Central memory CD8-positive, alpha-beta T cell (primary cell): Measurements from ENCODE around the gene BAIAP2.

Experiments used
- ATAC-seq: fragments of 150-1000 bp; cut with Tn5 transposase; replicated peaks from 2 replicates; pipeline ENCODE4 v1.10.0; 2022; ENCODE audit warnings: mild to moderate bottlenecking, moderate FRiP score, moderate number of reproducible peaks; ENCODE audit not compliant: poor library complexity, severe bottlenecking; ENCODE audit errors: extremely low read depth
- DNase-seq, 2 donors: peaks; one replicate each; pipeline ENCODE4 v3.0.0; 2021; ENCODE audit warnings: low spot score in 2 of 2
- H3K27ac Mint-ChIP-seq: one replicate; pipeline ENCODE4 v1.8.0; 2022; ENCODE audit warnings: low read depth, mild to moderate bottlenecking, moderate library complexity, mixed read lengths
- H3K27me3 Mint-ChIP-seq: one replicate; pipeline ENCODE4 v1.8.0; 2022; ENCODE audit warnings: mixed read lengths
- H3K36me3 Mint-ChIP-seq: one replicate; pipeline ENCODE4 v1.8.0; 2022; ENCODE audit warnings: mild to moderate bottlenecking, moderate library complexity, mixed read lengths; ENCODE audit not compliant: insufficient read depth
- H3K4me1 Mint-ChIP-seq: one replicate; pipeline ENCODE4 v1.8.0; 2022; ENCODE audit warnings: mixed read lengths
- H3K4me3 Mint-ChIP-seq: one replicate; pipeline ENCODE4 v1.8.0; 2022; ENCODE audit warnings: mild to moderate bottlenecking, moderate library complexity, mixed read lengths
- H3K9me3 Mint-ChIP-seq: one replicate; pipeline ENCODE4 v1.8.0; 2022; ENCODE audit warnings: mixed read lengths

Gene BAIAP2

DNA sequence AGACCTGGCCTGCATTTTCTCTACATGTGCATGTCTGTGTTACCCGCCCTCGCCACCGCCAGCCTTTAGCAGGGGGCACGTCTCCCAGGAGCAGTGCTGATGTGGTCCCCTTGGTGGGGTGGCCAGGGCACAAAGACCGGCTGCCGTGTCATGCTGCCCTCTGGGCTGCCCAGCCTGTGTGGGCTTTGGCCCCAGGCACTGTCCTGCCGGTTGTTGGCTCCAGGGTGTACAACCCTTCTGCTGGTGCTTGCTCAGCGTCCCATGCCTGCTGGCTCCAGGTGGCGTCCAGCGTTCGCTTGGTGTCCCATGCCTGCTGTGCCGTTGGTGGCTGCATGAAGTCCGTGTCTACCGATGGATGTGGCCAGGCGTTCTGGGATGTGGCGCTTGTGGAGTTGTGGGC lies 4.1 kb downstream of the BAIAP2 start:
- H3K4me3 Mint-ChIP-seq, result no peak overlapping the region
- H3K9me3 Mint-ChIP-seq, result no peaks in the 10 kb centered on the region
- no peak for DNase-seq
- no peak for ATAC-seq
- no peaks in the 10 kb centered on the region for H3K27me3 Mint-ChIP-seq
- H3K36me3 Mint-ChIP-seq, result peaks cover 2% of the 10 kb centered on the region
- H3K27ac Mint-ChIP-seq, result no peak overlapping the region
- peaks cover 8% of the 10 kb centered on the region for H3K4me1 Mint-ChIP-seq

- ATAC-seq, result no peak
- Mint-ChIP-seq H3K9me3 (no peaks in the 10 kb centered on the region), H3K4me3 (no peak overlapping the region), H3K27me3 (no peaks in the 10 kb centered on the region), H3K27ac (no peak overlapping the region), H3K36me3 (peaks cover 2% of the 10 kb centered on the region), H3K4me1 (peaks cover 6% of the 10 kb centered on the region)
- DNase-seq, result no peak
Measured at GRCh38 chr17:81039854-81040758, 5.2 kb downstream of the BAIAP2 start.

DNA sequence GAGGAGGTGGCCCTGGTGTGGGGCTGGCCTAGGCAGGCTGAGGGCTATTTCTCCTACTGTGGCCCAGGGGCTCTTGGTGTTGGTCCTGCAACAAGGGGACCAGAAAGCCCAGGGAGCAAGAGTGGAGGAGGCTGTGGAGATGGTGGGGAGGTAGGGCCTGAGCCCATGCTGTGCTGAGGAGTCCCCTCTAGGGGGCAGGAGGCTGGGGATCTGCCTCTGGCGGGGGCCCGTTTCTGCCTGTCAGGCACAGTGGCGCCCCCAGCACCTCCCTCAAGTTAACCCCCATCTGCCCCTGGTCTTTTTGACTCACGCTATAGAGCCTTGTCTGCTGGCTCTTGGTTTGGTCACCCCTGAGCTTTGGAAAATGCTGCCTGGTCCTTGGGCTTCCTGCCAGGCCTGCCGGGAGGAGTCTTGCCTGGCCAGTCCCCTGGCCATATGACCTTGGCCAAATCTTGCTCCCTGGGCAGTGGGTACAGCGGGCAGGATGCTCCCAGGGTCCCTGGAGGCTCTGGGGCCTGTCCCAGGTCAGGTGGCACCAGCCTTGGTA lies 5.9 kb downstream of the BAIAP2 start:
- Mint-ChIP-seq H3K27ac (no peak overlapping the region), H3K36me3 (no peaks in the 10 kb centered on the region), H3K27me3 (no peaks in the 10 kb centered on the region), H3K9me3 (no peaks in the 10 kb centered on the region), H3K4me3 (no peak overlapping the region), H3K4me1 (peaks cover 2% of the 10 kb centered on the region)
- no peak for ATAC-seq
- DNase-seq, result no peak

GRCh38 chr17:81042606-81043005 lies 7.7 kb downstream of the BAIAP2 start:
- ATAC-seq, result no peak
- no peaks in the 10 kb centered on the region for H3K9me3 Mint-ChIP-seq
- H3K27ac Mint-ChIP-seq, result no peak overlapping the region
- H3K4me3 Mint-ChIP-seq, result no peak overlapping the region
- no peaks in the 10 kb centered on the region for H3K27me3 Mint-ChIP-seq
- no peak for DNase-seq
- no peaks in the 10 kb centered on the region for H3K36me3 Mint-ChIP-seq
- no peaks in the 10 kb centered on the region for H3K4me1 Mint-ChIP-seq

GRCh38 chr17:81043319-81043724 lies 8.4 kb downstream of the BAIAP2 start:
- ATAC-seq (no peak), DNase-seq (no peak)
- Mint-ChIP-seq H3K4me3 (no peak overlapping the region), H3K27ac (no peak overlapping the region), H3K27me3 (no peaks in the 10 kb centered on the region), H3K9me3 (no peaks in the 10 kb centered on the region), H3K36me3 (no peaks in the 10 kb centered on the region), H3K4me1 (no peaks in the 10 kb centered on the region)

- peaks cover 1% of the 10 kb centered on the region for H3K36me3 Mint-ChIP-seq
- H3K27me3 Mint-ChIP-seq, result no peaks in the 10 kb centered on the region
- H3K9me3 Mint-ChIP-seq, result no peaks in the 10 kb centered on the region
- no peak for ATAC-seq
- H3K4me1 Mint-ChIP-seq, result peaks cover 4% of the 10 kb centered on the region
- H3K27ac Mint-ChIP-seq, result no peak overlapping the region
- no peak overlapping the region for H3K4me3 Mint-ChIP-seq
- DNase-seq, result no peak
Measured at GRCh38 chr17:81043725-81044427, 8.9 kb downstream of the BAIAP2 start.

DNA sequence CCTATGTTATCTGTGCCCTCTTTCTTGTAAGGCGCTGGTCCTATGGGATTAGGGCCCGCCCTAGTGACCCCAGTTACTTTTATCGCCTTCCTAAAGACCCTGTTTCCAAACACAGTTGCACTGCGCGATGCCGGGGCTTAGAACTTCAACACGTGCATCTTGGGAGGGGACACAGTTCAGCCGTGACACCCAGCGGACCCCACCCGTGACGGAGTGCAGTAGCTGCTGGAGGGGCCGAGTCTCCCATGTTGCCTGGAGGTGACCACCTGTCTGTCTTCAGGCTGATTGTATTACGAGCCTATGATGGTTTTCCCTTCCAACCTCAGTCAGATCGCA lies 9.4 kb downstream of the BAIAP2 start:
- Mint-ChIP-seq H3K4me3 (no peak overlapping the region), H3K27ac (no peak overlapping the region), H3K36me3 (peaks cover 2% of the 10 kb centered on the region), H3K27me3 (no peaks in the 10 kb centered on the region), H3K4me1 (peaks cover 9% of the 10 kb centered on the region), H3K9me3 (no peaks in the 10 kb centered on the region)
- ATAC-seq, result no peak
- DNase-seq, result no peak

GRCh38 chr17:81044764-81045589 lies 10.0 kb downstream of the BAIAP2 start:
- Mint-ChIP-seq H3K4me1 (peaks cover 12% of the 10 kb centered on the region), H3K27me3 (no peaks in the 10 kb centered on the region), H3K36me3 (peaks cover 4% of the 10 kb centered on the region), H3K4me3 (no peak overlapping the region), H3K9me3 (no peaks in the 10 kb centered on the region), H3K27ac (no peak overlapping the region)
- ATAC-seq, result no peak
- DNase-seq, result no peak

- Mint-ChIP-seq H3K27ac (no peak overlapping the region), H3K36me3 (peaks cover 4% of the 10 kb centered on the region), H3K27me3 (no peaks in the 10 kb centered on the region), H3K4me3 (no peak overlapping the region), H3K4me1 (peaks cover 12% of the 10 kb centered on the region), H3K9me3 (no peaks in the 10 kb centered on the region)
- no peak for DNase-seq
- no peak for ATAC-seq
Measured at GRCh38 chr17:81045590-81046095, 10.7 kb downstream of the BAIAP2 start.

DNA sequence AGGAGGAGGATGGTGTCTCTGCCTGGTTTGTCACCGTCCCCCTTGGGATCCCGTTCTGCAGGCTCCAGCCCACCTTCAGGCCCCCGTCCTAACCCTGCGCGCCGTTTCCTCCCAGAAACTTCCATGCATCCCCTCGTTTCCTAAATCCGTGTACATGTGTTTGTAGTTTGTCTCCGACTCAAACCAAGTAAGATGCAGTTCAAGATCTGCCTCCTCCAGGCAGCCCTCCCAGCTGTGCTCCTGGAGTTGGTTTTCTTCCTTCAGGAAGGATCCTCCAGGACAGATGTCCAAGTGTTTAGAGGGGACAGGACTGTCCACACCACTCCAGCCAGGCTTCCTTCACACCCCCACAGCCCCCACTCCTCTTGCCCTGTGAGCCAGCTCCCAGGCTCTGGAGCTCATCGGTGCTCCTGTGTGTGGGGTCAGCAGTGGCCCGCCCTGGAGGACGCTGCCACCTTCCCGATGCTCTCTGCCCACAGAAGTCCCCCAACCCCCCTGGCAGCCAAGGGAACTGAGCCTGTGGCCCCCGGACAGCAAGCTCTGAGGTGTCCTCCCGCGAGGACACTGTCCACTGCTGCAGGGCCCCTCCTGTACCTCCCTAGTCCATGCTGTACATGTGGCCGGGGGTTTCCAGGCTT lies 11.3 kb downstream of the BAIAP2 start:
- no peak overlapping the region for H3K27ac Mint-ChIP-seq
- H3K27me3 Mint-ChIP-seq, result no peaks in the 10 kb centered on the region
- H3K4me3 Mint-ChIP-seq, result no peak overlapping the region
- H3K9me3 Mint-ChIP-seq, result no peaks in the 10 kb centered on the region
- ATAC-seq (no peak), DNase-seq (no peak)
- peaks cover 12% of the 10 kb centered on the region for H3K4me1 Mint-ChIP-seq
- H3K36me3 Mint-ChIP-seq, result peaks cover 4% of the 10 kb centered on the region

DNA sequence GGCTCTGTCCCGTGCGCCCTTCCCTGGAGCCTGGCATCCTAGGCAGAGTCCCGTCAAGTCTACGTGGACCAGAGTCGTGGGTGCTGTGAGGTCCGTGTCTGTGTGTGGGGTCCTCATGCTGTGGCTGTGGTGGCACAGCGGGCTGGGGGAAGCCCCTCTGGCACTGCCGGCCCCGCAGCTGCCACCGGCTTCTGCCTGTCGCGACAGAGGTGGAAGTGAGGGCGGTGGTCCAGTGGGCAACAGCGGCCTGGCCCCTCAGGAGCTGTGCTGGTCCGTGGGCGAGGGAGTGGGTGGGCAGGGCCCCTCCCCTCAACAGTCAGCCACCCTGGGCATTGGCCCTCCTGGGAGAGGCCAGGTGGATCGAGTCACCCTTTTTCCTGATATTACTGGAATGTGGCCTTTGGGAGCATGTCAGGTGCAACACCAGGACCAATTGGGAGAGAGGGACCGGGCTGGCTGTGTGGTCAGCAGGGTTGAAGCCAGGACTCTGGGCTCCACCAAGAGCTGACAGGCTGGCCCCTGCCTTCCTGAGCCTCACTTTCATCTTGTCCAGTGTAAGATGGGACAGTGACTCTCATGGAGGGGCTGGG lies 11.9 kb downstream of the BAIAP2 start:
- peaks cover 4% of the 10 kb centered on the region for H3K36me3 Mint-ChIP-seq
- DNase-seq (no peak), ATAC-seq (no peak)
- no peak overlapping the region for H3K27ac Mint-ChIP-seq
- no peak overlapping the region for H3K4me3 Mint-ChIP-seq
- H3K9me3 Mint-ChIP-seq, result no peaks in the 10 kb centered on the region
- peaks cover 12% of the 10 kb centered on the region for H3K4me1 Mint-ChIP-seq
- H3K27me3 Mint-ChIP-seq, result no peaks in the 10 kb centered on the region
